B cell (primary cell): ENCODE measurements around the gene DLGAP4. TPM values are rescaled to one million over a fixed set of nuclear protein-coding genes. Genes with fewer than 3 reads are reported as not detected.

Experiments used
- ATAC-seq: fragments of 200-7000 bp; cut with Tn5 transposase; one replicate; pipeline ENCODE4 v1.10.0; 2021; ENCODE audit warnings: low read depth, mild to moderate bottlenecking, moderate number of reproducible peaks, moderate library complexity
- CTCF ChIA-PET: fragments of 350-600 bp; sonication (Branson Sonifier 250); formaldehyde crosslinking; loops from one replicate; lab custom pipeline; 2021; ENCODE audit warnings: antibody characterized with exemption, inconsistent platforms; lab: Charles Lee
- POLR2A ChIA-PET: fragments of 350-600 bp; sonication (Branson Sonifier 250); formaldehyde crosslinking; loops from one replicate; lab custom pipeline; 2021; ENCODE audit warnings: antibody characterized with exemption; lab: Charles Lee
- DNase-seq: peaks from one replicate; pipeline ENCODE4 v3.0.0; 2013
- H2AFZ ChIP-seq: 2 replicates; pipeline ENCODE4 v1.6.1; 2012; ENCODE audit warnings: mild to moderate bottlenecking, low read depth, low read length; ENCODE audit not compliant: insufficient read depth, poor library complexity, severe bottlenecking
- H3K27ac ChIP-seq, 2 donors: 1 replicate in 1 of 2; 2 replicates in 1 of 2; pipeline ENCODE4 v1.5.1; 2012 to 2013; ENCODE audit warnings: low read length in 2 of 2, mild to moderate bottlenecking in 2 of 2, moderate library complexity in 1 of 2
- H3K27me3 ChIP-seq, 4 experiments: fragments of 200-600 bp in 1 of 4; sonication (generic) in 1 of 4; replicated peaks in 1 of 4; 1 replicate in 2 of 4; 2 replicates in 2 of 4; pipeline versions ENCODE4 v1.6.1 to v1.7.0; 2013 to 2016; ENCODE audit warnings: low read length in 3 of 4, mild to moderate bottlenecking in 2 of 4, mixed read lengths in 1 of 4, moderate library complexity in 1 of 4; ENCODE audit not compliant: insufficient read depth in 4 of 4, control insufficient read depth in 3 of 4; ENCODE audit errors: control extremely low read depth in 1 of 4
- H3K36me3 ChIP-seq, 2 experiments: replicated peaks in 1 of 2; 1 replicate in 1 of 2; 2 replicates in 1 of 2; pipeline versions ENCODE4 v1.6.1 to v1.7.1; 2013; ENCODE audit warnings: low read length in 1 of 2; ENCODE audit not compliant: insufficient read depth in 2 of 2, control insufficient read depth in 1 of 2; ENCODE audit errors: control extremely low read depth in 1 of 2, extremely low read depth in 1 of 2
- H3K4me1 ChIP-seq, 2 donors: fragments of 200-600 bp in 1 of 2; sonication (generic) in 1 of 2; 1 replicate in 1 of 2; 2 replicates in 1 of 2; pipeline versions ENCODE4 v1.5.1 to v1.6.1; 2013 to 2017; ENCODE audit warnings: low read length in 2 of 2; ENCODE audit not compliant: control insufficient read depth in 2 of 2, insufficient read depth in 2 of 2
- H3K4me2 ChIP-seq: replicated peaks from 2 replicates; pipeline ENCODE3; 2012; ENCODE audit warnings: mild to moderate bottlenecking, low read depth, low read length; ENCODE audit not compliant: poor library complexity, severe bottlenecking
- H3K4me3 ChIP-seq, 5 experiments: fragments of 200-600 bp in 1 of 5; sonication (generic) in 1 of 5; 1 replicate in 3 of 5; 2 replicates in 2 of 5; pipeline versions ENCODE4 v1.5.1 to v1.7.0; 2011 to 2016; ENCODE audit warnings: low read length in 4 of 5, mild to moderate bottlenecking in 4 of 5, low read depth in 2 of 5, control low read depth in 1 of 5, moderate library complexity in 1 of 5; ENCODE audit not compliant: insufficient read depth in 1 of 5; ENCODE audit errors: control extremely low read depth in 1 of 5, extremely low read depth in 1 of 5
- H3K79me2 ChIP-seq: fragments of 200-600 bp; sonication (generic); one replicate; pipeline ENCODE4 v1.6.0; 2016; ENCODE audit warnings: low read length; ENCODE audit not compliant: control insufficient read depth, insufficient read depth
- H3K9ac ChIP-seq: fragments of 200-600 bp; sonication (generic); 2 replicates; pipeline ENCODE4 v1.6.1; 2017; ENCODE audit warnings: mild to moderate bottlenecking, low read length, moderate library complexity
- H3K9me3 ChIP-seq, 3 donors: one replicate each; pipeline versions ENCODE4 v1.6.1 to v1.7.1; 2013; ENCODE audit warnings: low read length in 2 of 3; ENCODE audit not compliant: control insufficient read depth in 2 of 3, insufficient read depth in 1 of 3; ENCODE audit errors: control extremely low read depth in 1 of 3
- H4K20me1 ChIP-seq: 2 replicates; pipeline ENCODE4 v1.6.0; 2012; ENCODE audit warnings: mild to moderate bottlenecking, low read length; ENCODE audit not compliant: insufficient read depth, control insufficient read depth, poor library complexity, severe bottlenecking
- H3K27ac Mint-ChIP-seq: one replicate; pipeline ENCODE4 v1.8.0; 2021; ENCODE audit warnings: mixed read lengths
- H3K27me3 Mint-ChIP-seq: one replicate; pipeline ENCODE4 v1.8.0; 2021; ENCODE audit warnings: mixed read lengths
- H3K4me1 Mint-ChIP-seq: one replicate; pipeline ENCODE4 v1.8.0; 2021; ENCODE audit warnings: mixed read lengths
- H3K4me3 Mint-ChIP-seq: one replicate; pipeline ENCODE4 v1.8.0; 2021; ENCODE audit warnings: mixed read lengths
- H3K9me3 Mint-ChIP-seq: one replicate; pipeline ENCODE4 v1.8.0; 2022; ENCODE audit warnings: mixed read lengths; ENCODE audit not compliant: insufficient read depth
- EZH2 ChIP-seq: IDR thresholded peaks from 2 replicates; pipeline ENCODE4 v1.6.1; 2012; ENCODE audit warnings: borderline replicate concordance, low read depth, mild to moderate bottlenecking, moderate library complexity, low read length; ENCODE audit not compliant: insufficient read depth, poor library complexity, severe bottlenecking
- WGBS: methylation state at CpG from one replicate; pipeline ENCODE4 v1.1.5; 2013; ENCODE audit warnings: missing lambda C conversion rate; ENCODE audit not compliant: insufficient coverage; 5-methylcytosine and 5-hydroxymethylcytosine counted together
- intact Hi-C: fragments of 100-400 bp; cut with micrococcal nuclease; formaldehyde crosslinking; loops from one replicate; pipeline ENCODE4 v1.10.0; 2022
- polyA plus RNA-seq: library from polyadenylated mRNA; depleted of rRNA; stranded (reverse); fragments of >200 nt; gene quantifications from 2 replicates; pipeline ENCODE4 v1.2.3, GENCODE V29; 2012
- total RNA-seq, 2 donors: library from RNA; stranded (reverse); fragments of 120-200 nt in 1 of 2; gene quantifications; 1 replicate in 1 of 2; 2 replicates in 1 of 2; pipeline versions ENCODE4 v1.2.3 to v1.2.4, GENCODE V29; 2013 to 2022
- TF ChIP-seq, protein P1 (sequence below): fragments of 200-600 bp; IDR thresholded peaks from one replicate; pipeline ENCODE4 v1.8.0; 2022; ENCODE audit warnings: antibody characterized with exemption, mild to moderate bottlenecking

DLGAP4 gene
- total and polyA plus RNA-seq, 2 donors (not counting 1 experiment from before 2014, with no cell fraction given) = 68.8 to 87.8 TPM

DNA sequence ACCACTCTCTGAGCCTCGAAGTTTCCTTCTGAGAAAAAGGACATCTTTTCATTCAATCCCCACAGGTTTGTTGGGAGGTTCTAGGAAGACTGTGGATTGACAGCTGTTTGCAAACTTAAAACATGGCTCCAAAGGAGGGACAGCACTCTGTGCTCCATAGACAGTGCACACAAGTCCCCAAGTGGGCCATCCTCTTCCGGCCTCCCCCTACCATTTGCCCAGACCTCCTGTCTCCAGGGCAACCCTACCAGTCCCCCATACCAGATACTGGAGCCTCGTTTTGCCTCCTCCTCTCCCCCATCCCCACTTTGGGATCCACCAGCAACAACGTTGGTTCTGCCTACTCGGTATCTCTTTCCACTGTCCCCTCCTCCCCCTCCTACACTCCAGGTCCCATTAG lies 8.5 kb upstream of the DLGAP4 start:
- Histone ChIP-seq H3K27me3 (peaks cover 0 to 38% (median 4%) of the 10 kb centered on the region in 4 experiments), H4K20me1 (no peaks in the 10 kb centered on the region), H3K9ac (no peak overlapping the region), H3K79me2 (no peaks in the 10 kb centered on the region), H3K9me3 (peaks cover 0 to 4% (median 0%) of the 10 kb centered on the region in 3 donors), H3K4me1 (no peaks in the 10 kb centered on the region), H3K36me3 (no peaks in the 10 kb centered on the region), H3K27ac (no peak overlapping the region), H3K4me3 (no peak overlapping the region), H3K4me2 (no peak overlapping the region), H2AFZ (no peak overlapping the region)
- Mint-ChIP-seq H3K4me1 (no peaks in the 10 kb centered on the region), H3K4me3 (no peak overlapping the region), H3K27ac (no peak overlapping the region), H3K9me3 (no peaks in the 10 kb centered on the region), H3K27me3 (peaks cover 62% of the 10 kb centered on the region)
- ChIA-PET POLR2A (no interaction called here), CTCF (no interaction called here)
- WGBS = 69% methylated on average over 4 of the region's 5 CpGs
- no peak for DNase-seq
- intact Hi-C loops = no loop called here
- no peak for ATAC-seq
- TF ChIP-seq, protein P1, sequence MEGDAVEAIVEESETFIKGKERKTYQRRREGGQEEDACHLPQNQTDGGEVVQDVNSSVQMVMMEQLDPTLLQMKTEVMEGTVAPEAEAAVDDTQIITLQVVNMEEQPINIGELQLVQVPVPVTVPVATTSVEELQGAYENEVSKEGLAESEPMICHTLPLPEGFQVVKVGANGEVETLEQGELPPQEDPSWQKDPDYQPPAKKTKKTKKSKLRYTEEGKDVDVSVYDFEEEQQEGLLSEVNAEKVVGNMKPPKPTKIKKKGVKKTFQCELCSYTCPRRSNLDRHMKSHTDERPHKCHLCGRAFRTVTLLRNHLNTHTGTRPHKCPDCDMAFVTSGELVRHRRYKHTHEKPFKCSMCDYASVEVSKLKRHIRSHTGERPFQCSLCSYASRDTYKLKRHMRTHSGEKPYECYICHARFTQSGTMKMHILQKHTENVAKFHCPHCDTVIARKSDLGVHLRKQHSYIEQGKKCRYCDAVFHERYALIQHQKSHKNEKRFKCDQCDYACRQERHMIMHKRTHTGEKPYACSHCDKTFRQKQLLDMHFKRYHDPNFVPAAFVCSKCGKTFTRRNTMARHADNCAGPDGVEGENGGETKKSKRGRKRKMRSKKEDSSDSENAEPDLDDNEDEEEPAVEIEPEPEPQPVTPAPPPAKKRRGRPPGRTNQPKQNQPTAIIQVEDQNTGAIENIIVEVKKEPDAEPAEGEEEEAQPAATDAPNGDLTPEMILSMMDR = no peak
- TF ChIP-seq EZH2 = no peak

DNA sequence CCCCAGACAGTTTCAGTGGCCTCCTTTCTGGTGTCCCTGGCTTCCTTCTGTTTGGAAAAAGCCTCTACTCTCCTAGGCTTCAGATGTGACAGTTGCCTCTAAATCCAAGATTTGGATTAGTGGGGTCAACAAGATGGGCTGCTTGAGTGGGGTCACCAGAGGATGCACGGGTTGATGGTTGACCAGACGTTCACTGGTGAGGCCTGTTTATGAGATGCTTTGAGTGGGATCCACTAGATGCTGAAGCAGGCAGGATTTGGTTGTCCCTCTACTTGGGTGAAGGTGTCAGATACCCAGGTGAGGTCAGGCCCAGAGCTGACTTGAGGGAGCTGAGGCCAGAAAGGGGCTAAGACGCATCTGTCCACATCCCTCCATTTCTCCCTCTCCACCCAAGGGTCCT lies 8.1 kb upstream of the DLGAP4 start:
- no peak overlapping the region for H3K4me2 ChIP-seq
- H3K27ac ChIP-seq = no peak overlapping the region
- ATAC-seq (no peak), DNase-seq (no peak)
- H4K20me1 ChIP-seq = no peaks in the 10 kb centered on the region
- H3K4me3 Mint-ChIP-seq = no peak overlapping the region
- no peaks in the 10 kb centered on the region for H3K9me3 Mint-ChIP-seq
- H3K27me3 Mint-ChIP-seq = peaks cover 65% of the 10 kb centered on the region
- no peak overlapping the region for H3K27ac Mint-ChIP-seq
- H3K36me3 ChIP-seq = no peaks in the 10 kb centered on the region
- peaks cover 0 to 4% (median 0%) of the 10 kb centered on the region in 3 donors for H3K9me3 ChIP-seq
- no peaks in the 10 kb centered on the region for H3K79me2 ChIP-seq
- no peaks in the 10 kb centered on the region for H3K4me1 Mint-ChIP-seq
- no peak for TF ChIP-seq EZH2
- CTCF ChIA-PET = no interaction called here
- WGBS = 78% methylated on average over 3 of the region's 3 CpGs
- H3K9ac ChIP-seq = no peak overlapping the region
- intact Hi-C loops = no loop called here
- no peak overlapping the region for H3K4me3 ChIP-seq
- no peaks in the 10 kb centered on the region for H3K4me1 ChIP-seq
- peaks cover 0 to 42% (median 5%) of the 10 kb centered on the region in 4 experiments for H3K27me3 ChIP-seq
- no peak overlapping the region for H2AFZ ChIP-seq
- POLR2A ChIA-PET = no interaction called here
